Liver (tissue), 9 donors: ENCODE results near the gene LRRC26. TPM values are rescaled to one million over a fixed set of nuclear protein-coding genes. Genes with fewer than 3 reads are reported as not detected.
"Not testable (repeated sequence)": the region's sequence is repeated elsewhere in the genome, so short reads cannot be mapped to it uniquely, and the experiment has no call there.

Experiments used
- DNase-seq: peaks from one replicate; pipeline ENCODE4 v3.0.0-alpha.2; 2017; ENCODE audit warnings: low spot score
- H3K27ac ChIP-seq, 2 donors: one replicate each; pipeline ENCODE4 v1.7.0; 2013; ENCODE audit warnings: inconsistent platforms in 2 of 2, low read length in 2 of 2, control low read depth in 1 of 2, low read depth in 1 of 2, mild to moderate bottlenecking in 1 of 2
- H3K27me3 ChIP-seq, 4 donors: one replicate each; pipeline versions ENCODE4 v1.6.1 to v1.7.0; 2013; ENCODE audit warnings: low read length in 3 of 4, inconsistent platforms in 1 of 4, mild to moderate bottlenecking in 1 of 4, moderate library complexity in 1 of 4; ENCODE audit not compliant: control insufficient read depth in 4 of 4, insufficient read depth in 4 of 4
- H3K36me3 ChIP-seq, 4 donors: one replicate each; pipeline versions ENCODE4 v1.6.1 to v1.7.0; 2013; ENCODE audit warnings: low read length in 3 of 4, mild to moderate bottlenecking in 3 of 4, low read depth in 1 of 4, moderate library complexity in 1 of 4; ENCODE audit not compliant: control insufficient read depth in 4 of 4, insufficient read depth in 3 of 4
- H3K4me1 ChIP-seq, 4 donors: one replicate each; pipeline versions ENCODE4 v1.6.1 to v1.7.0; 2013; ENCODE audit warnings: low read length in 3 of 4, mild to moderate bottlenecking in 3 of 4, moderate library complexity in 1 of 4; ENCODE audit not compliant: control insufficient read depth in 4 of 4, insufficient read depth in 4 of 4
- H3K4me3 ChIP-seq, 3 donors: one replicate each; pipeline versions ENCODE4 v1.6.1 to v1.7.0; 2013; ENCODE audit warnings: low read length in 3 of 3, control low read depth in 1 of 3, low read depth in 1 of 3, mild to moderate bottlenecking in 1 of 3
- H3K9ac ChIP-seq, 2 donors: one replicate each; pipeline ENCODE4 v1.7.0; 2013; ENCODE audit warnings: low read length in 2 of 2, mild to moderate bottlenecking in 2 of 2, moderate library complexity in 2 of 2, control low read depth in 1 of 2, low read depth in 1 of 2
- H3K9me3 ChIP-seq, 4 donors: one replicate each; pipeline versions ENCODE4 v1.6.1 to v1.7.0; 2013; ENCODE audit warnings: low read length in 3 of 4; ENCODE audit not compliant: control insufficient read depth in 4 of 4
- EGR1 ChIP-seq, 2 donors: IDR thresholded peaks; 2 replicates each; pipeline ENCODE4 v1.6.1; 2016 to 2018; ENCODE audit warnings: antibody characterized with exemption in 2 of 2, low read depth in 2 of 2
- FOXA1 ChIP-seq: IDR thresholded peaks from 2 replicates; pipeline ENCODE4 v1.6.1; 2016; ENCODE audit warnings: antibody characterized with exemption
- FOXA2 ChIP-seq: IDR thresholded peaks from 2 replicates; pipeline ENCODE4 v1.6.1; 2016; ENCODE audit warnings: antibody characterized with exemption
- GABPA ChIP-seq, 2 donors: IDR thresholded peaks in 1 of 2; conservative IDR thresholded peaks in 1 of 2; 2 replicates each; pipeline ENCODE4 v1.6.1; 2016; ENCODE audit warnings: antibody characterized with exemption in 2 of 2, mild to moderate bottlenecking in 1 of 2, moderate library complexity in 1 of 2
- HNF4A ChIP-seq, 2 donors: conservative IDR thresholded peaks; 2 replicates each; pipeline ENCODE4 v1.6.1; 2016; ENCODE audit warnings: antibody characterized with exemption in 2 of 2, mild to moderate bottlenecking in 2 of 2
- HNF4G ChIP-seq: IDR thresholded peaks from 2 replicates; pipeline ENCODE4 v1.6.1; 2016; ENCODE audit warnings: antibody characterized with exemption
- MAX ChIP-seq: IDR thresholded peaks from 2 replicates; pipeline ENCODE4 v1.6.1; 2016; ENCODE audit warnings: antibody characterized with exemption
- REST ChIP-seq: IDR thresholded peaks from 2 replicates; pipeline ENCODE4 v1.6.1; 2016; ENCODE audit warnings: antibody characterized with exemption, mild to moderate bottlenecking
- RXRA ChIP-seq, 2 donors: IDR thresholded peaks; 2 replicates each; pipeline ENCODE4 v1.6.1; 2017 to 2018; ENCODE audit warnings: antibody characterized with exemption in 2 of 2, mild to moderate bottlenecking in 1 of 2
- SP1 ChIP-seq: IDR thresholded peaks from 2 replicates; pipeline ENCODE4 v1.6.1; 2018; ENCODE audit warnings: antibody characterized with exemption, mild to moderate bottlenecking
- YY1 ChIP-seq: IDR thresholded peaks from 2 replicates; pipeline ENCODE4 v1.6.1; 2016; ENCODE audit warnings: antibody characterized with exemption, mild to moderate bottlenecking
- WGBS: extraction: QIAGEN DNeasy Blood & Tissue Kit; methylation state at CpG from one replicate; pipeline ENCODE4 v1.1.7; 2013; 5-methylcytosine and 5-hydroxymethylcytosine counted together
- polyA plus RNA-seq, 2 donors: library from polyadenylated mRNA; stranded (reverse) in 1 of 2; unstranded in 1 of 2; fragments of 200-250 nt in 1 of 2; fragments of >200 nt in 1 of 2; fragmentation: Nextera tagmentation in 1 of 2; extraction: Ambion mirVana in 1 of 2; gene quantifications; one replicate each; pipeline versions ENCODE4 v1.2.1 to v1.2.3, GENCODE V29; 2013 to 2015
- total RNA-seq, 2 donors: library from RNA; depleted of rRNA; stranded (reverse); fragments of >200 nt; gene quantifications; one replicate each; pipeline ENCODE4 v1.2.3, GENCODE V29; 2014
- donor health status: healthy.
- donor health status: healthy.
- donor health status: healthy.
- donor health status: healthy.
- donor health status: healthy.

The LRRC26 gene
- total and polyA plus RNA-seq, 4 donors = 0.09 to 0.17 TPM; not detected in 2

DNA sequence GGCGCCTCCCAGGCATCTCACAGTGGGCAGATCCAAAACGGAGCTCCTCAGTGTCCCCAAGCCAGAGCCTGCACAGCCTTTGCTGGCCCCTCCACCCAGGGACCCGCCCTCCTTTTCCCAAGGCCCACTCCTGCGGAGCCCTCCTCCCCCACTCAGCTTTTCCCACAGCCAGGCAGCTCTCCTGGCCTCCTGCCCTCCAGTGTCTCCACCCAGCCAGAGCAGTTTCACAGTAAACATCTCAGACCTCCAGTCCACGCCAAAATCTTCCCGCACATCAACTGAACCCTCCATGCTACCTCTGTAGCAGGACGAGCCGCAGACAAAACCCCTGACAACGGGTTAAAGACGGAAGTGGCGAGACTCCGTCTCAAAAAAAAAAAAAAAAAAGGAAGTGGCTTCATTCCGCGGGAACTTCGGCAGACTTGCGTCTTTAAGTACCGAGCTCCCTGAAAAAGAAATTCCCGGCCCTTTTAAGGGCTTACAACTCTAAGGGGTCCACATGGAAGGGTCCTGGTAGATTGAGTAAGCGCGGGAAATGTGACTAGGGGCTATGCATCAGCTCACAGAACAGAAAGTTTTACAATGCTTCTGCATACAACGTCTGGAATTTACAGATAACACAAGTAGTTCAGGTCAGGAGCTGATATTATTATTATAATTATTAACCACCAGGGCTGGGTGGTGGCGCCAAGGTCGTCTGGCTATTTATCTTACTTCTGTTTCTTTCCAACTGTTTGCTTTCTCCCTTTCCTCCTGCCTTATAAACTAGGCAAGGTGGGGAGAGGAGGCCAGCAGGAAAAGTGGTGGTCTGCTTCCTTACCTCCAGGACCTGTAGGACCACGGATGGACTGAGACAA, 42.3 kb downstream of the LRRC26 start:
- H3K4me3 ChIP-seq = peak overlapping the region in 1 of 3 donors; percentile 14
- H3K9ac ChIP-seq = peak overlapping the region in 1 of 2 donors; percentile 37
- H3K27ac ChIP-seq = peak overlapping the region in 1 of 2 donors; percentile 19
- peak; percentile 62 for DNase-seq
- H3K9me3 ChIP-seq = peaks cover 0 to 1% (median 0%) of the 10 kb centered on the region in 4 donors
- no peaks in the 10 kb centered on the region for H3K27me3 ChIP-seq
- peaks cover 6 to 28% (median 17%) of the 10 kb centered on the region in 4 donors for H3K4me1 ChIP-seq
- H3K36me3 ChIP-seq = no peaks in the 10 kb centered on the region
- peak; percentile 16 to 22 for TF ChIP-seq GABPA (IDR thresholded peaks at IDR 0.05 in 1 of 2, conservative IDR thresholded peaks at IDR 0.05 in 1 of 2)
- TF ChIP-seq HNF4A (conservative IDR thresholded peaks at IDR 0.05) = no peak
- WGBS = 29% methylated on average over 24 of the region's 24 CpGs

DNA sequence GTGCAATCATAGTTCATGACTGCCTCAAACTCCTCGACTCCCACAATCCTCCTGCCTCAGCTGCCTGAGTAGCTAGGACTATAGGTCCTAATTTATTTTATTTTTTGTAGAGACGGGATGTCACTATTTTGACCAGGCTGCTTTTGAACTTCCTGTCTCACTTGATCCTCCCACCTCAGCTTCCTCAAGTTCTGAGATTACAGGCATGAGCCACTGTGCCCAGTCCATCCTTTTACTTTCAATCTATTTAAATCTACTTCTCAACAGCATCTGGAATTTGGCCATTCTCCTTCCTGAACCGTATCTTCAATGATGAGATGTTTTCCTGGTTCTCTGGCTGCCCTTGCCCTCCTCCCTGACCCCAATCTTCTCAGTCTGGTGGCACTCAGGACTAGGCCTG, 43.1 kb downstream of the LRRC26 start:
- H3K36me3 ChIP-seq = no peaks in the 10 kb centered on the region
- no peaks in the 10 kb centered on the region for H3K9me3 ChIP-seq
- peak overlapping the region in 1 of 2 donors; percentile 19 for H3K27ac ChIP-seq
- H3K27me3 ChIP-seq = no peaks in the 10 kb centered on the region
- WGBS = 47% methylated on average over 3 of the region's 3 CpGs
- H3K9ac ChIP-seq = no peak overlapping the region
- DNase-seq = no peak
- TF ChIP-seq REST (no peak), RXRA (IDR thresholded peaks at IDR 0.05) (no peak), YY1 (no peak), MAX (no peak), EGR1 (IDR thresholded peaks at IDR 0.05; ENCODE audit: low read depth in 2 of 2) (no peak), HNF4G (no peak), FOXA1 (no peak), FOXA2 (no peak), SP1 (no peak)
- H3K4me3 ChIP-seq = no peak overlapping the region
- H3K4me1 ChIP-seq = peaks cover 6 to 28% (median 17%) of the 10 kb centered on the region in 4 donors

DNA sequence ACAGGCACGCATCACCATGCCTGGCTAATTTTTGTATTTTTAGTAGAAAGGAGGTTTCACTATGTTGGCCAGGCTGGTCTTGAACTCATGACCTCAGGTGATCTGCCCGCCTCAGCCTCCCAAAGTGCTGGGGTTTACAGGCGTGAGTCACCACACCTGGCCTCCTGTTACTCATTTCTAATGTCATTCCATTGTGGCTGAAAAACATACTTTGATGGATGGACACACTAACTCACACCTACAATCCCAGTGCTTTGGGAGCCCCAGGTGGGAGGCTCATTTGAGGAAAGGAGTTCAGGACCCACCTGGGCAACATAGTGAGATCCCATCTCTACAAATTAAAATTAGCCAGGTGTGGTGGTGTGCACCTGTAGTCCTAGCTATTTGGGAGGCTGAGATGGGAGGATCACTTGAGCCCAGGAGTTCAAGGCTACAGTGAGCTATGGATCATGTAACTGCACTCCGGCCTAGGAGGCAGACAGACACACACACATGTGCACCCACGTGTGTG, 45.8 kb downstream of the LRRC26 start:
- peaks cover 0 to 21% (median 13%) of the 10 kb centered on the region in 4 donors for H3K4me1 ChIP-seq
- H3K27ac ChIP-seq, H3K9ac ChIP-seq, H3K9me3 ChIP-seq, H3K36me3 ChIP-seq, DNase-seq, H3K27me3 ChIP-seq, H3K4me3 ChIP-seq: not testable (repeated sequence)
- 90% methylated on average over 5 of the region's 5 CpGs for WGBS
